ENCODE measurements around the gene NEGR1.

NEGR1 gene

GRCh38 chr1:72235062-72235461 lies 47.3 kb downstream of the NEGR1 start:
- no peak overlapping the region for H3K4me3 ChIP-seq (ENCODE audit: low read depth, low read length)
- no peak for TF ChIP-seq CTCF (IDR thresholded peaks at IDR 0.05; ENCODE audit: borderline replicate concordance, insufficient read depth, low read depth, low read length)

- TF ChIP-seq CTCF (IDR thresholded peaks at IDR 0.05; ENCODE audit: borderline replicate concordance, insufficient read depth, low read depth, low read length): no peak
- no peak overlapping the region for H3K4me3 ChIP-seq (ENCODE audit: low read depth, low read length)
Measured at GRCh38 chr1:72230746-72231145, 51.6 kb downstream of the NEGR1 start.

- H3K4me3 ChIP-seq (ENCODE audit: low read depth, low read length): no peak overlapping the region
- no peak for TF ChIP-seq CTCF (IDR thresholded peaks at IDR 0.05; ENCODE audit: borderline replicate concordance, insufficient read depth, low read depth, low read length)
Measured at GRCh38 chr1:72229893-72230292, 52.4 kb downstream of the NEGR1 start.

- H3K4me3 ChIP-seq (ENCODE audit: low read depth, low read length): no peak overlapping the region
- TF ChIP-seq CTCF (IDR thresholded peaks at IDR 0.05; ENCODE audit: borderline replicate concordance, insufficient read depth, low read depth, low read length): no peak
Measured at GRCh38 chr1:72227667-72228066, 54.7 kb downstream of the NEGR1 start.

- H3K4me3 ChIP-seq (ENCODE audit: low read depth, low read length): no peak overlapping the region
- TF ChIP-seq CTCF (IDR thresholded peaks at IDR 0.05; ENCODE audit: borderline replicate concordance, insufficient read depth, low read depth, low read length): no peak
Measured at GRCh38 chr1:72224506-72224905, 57.8 kb downstream of the NEGR1 start.

- no peak for TF ChIP-seq CTCF (IDR thresholded peaks at IDR 0.05; ENCODE audit: borderline replicate concordance, insufficient read depth, low read depth, low read length)
Measured at GRCh38 chr1:72221811-72222210, 60.5 kb downstream of the NEGR1 start.

GRCh38 chr1:72218141-72218739 lies 64.1 kb downstream of the NEGR1 start:
- no peak for TF ChIP-seq CTCF (IDR thresholded peaks at IDR 0.05; ENCODE audit: borderline replicate concordance, insufficient read depth, low read depth, low read length)
- H3K4me3 ChIP-seq (ENCODE audit: low read depth, low read length): no peak overlapping the region

More at GRCh38 chr1:72221811-72222210, 60.5 kb downstream of the NEGR1 start:
- H3K4me3 ChIP-seq (ENCODE audit: low read depth, low read length): no peak overlapping the region
